ENCODE measurements around the gene PCDHGA1. TPM values are rescaled to one million over a fixed set of nuclear protein-coding genes. Genes with fewer than 3 reads are reported as not detected.

PCDHGA1 gene
- total RNA-seq, 1 donor = 0.39 TPM

DNA sequence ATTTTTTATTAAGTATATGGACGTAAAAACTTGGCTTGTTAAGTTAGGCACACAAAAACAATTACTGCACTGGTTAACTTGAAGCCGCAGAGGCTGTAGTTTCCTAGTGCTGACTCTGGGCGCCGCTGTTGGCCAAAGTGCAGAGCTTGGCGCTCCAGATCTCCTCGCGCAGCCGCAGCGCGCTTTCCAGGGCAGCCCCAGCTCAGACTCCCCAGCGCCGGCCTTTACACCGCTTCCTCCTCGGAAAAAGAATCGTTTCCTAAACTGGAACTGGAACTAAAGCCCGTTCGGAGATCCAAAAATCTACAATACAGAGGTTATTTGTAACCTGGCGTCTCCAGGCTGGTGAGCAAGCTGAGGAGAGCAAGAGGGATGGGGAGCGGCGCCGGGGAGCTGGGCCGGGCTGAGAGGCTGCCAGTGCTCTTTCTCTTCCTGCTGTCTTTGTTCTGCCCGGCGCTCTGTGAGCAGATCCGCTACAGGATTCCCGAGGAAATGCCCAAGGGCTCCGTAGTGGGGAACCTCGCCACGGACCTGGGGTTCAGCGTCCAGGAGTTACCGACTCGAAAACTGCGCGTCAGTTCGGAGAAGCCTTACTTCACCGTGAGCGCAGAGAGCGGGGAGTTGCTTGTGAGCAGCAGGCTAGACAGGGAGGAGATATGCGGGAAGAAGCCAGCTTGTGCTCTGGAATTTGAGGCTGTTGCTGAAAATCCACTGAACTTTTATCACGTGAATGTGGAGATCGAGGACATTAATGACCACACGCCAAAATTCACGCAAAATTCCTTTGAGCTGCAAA is 67.6 kb downstream of the PCDHGA1 start, which contains the start of gene PCDHGB5:
Gene PCDHGB5 (plus strand): TSS at position 192 of the 796 bp plus-strand sequence. CDS start 181 bp downstream, at position 373.

DNA sequence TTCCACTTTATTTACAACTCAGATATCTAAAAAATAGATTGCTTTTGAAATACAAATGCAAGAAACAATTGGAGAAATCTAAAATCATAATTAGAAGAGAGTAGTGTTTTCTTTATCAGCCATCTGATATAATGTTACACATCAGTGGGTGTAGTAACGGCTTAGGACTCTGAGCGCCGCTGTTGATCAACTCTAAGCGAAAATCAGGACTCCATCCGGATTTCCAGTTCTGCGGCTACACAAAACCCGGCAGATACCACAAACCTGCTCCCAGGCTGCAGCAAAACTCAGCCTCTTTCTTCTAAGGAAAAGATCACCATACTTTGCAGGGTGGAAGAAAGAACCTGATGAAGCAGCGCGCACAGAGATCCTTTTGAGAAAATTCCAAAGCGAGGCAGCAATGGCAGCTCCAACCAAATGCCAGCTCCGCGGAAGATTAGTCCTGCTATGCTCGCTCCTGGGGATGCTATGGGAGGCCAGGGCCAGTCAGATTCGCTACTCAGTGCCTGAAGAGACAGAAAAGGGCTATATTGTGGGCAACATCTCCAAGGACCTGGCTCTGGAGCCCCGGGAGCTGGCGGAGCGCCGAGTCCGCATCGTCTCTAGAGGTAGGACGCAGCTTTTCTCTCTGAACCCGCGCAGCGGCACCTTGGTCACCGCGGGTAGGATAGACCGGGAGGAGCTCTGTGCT is 72.4 kb downstream of the PCDHGA1 start, which contains the start of gene PCDHGA9:
Gene PCDHGA9 (plus strand): TSS at position 226 of the 691 bp plus-strand sequence. CDS start 175 bp downstream, at position 401.

DNA sequence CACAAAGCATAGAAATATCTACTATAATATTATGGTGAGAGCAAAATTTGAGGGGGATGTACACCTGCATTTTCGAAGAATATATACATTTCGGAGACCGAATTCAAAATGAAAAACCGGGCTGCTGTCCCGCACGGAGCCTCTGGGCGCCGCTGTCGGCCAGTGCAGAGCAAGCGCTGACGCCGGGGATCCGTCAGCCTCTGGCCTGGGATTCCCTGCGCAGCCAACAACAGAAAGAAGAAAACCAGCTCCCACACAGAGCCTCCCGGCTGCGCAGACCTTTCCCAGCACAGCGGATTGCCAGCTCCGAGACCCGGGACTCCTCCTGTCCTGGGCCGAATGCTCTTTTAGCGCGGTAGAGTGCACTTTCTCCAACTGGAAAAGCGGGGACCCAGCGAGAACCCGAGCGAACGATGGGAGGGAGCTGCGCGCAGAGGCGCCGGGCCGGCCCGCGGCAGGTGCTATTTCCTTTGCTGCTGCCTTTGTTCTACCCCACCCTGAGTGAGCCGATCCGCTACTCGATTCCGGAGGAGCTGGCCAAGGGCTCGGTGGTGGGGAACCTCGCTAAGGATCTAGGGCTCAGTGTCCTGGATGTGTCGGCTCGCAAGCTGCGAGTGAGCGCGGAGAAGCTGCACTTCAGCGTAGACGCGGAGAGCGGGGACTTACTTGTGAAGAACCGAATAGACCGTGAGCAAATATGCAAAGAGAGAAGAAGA is 77.6 kb downstream of the PCDHGA1 start, which contains the start of gene PCDHGB6:
Gene PCDHGB6 (plus strand): TSS at position 232 of the 716 bp plus-strand sequence. CDS start 182 bp downstream, at position 414.

DNA sequence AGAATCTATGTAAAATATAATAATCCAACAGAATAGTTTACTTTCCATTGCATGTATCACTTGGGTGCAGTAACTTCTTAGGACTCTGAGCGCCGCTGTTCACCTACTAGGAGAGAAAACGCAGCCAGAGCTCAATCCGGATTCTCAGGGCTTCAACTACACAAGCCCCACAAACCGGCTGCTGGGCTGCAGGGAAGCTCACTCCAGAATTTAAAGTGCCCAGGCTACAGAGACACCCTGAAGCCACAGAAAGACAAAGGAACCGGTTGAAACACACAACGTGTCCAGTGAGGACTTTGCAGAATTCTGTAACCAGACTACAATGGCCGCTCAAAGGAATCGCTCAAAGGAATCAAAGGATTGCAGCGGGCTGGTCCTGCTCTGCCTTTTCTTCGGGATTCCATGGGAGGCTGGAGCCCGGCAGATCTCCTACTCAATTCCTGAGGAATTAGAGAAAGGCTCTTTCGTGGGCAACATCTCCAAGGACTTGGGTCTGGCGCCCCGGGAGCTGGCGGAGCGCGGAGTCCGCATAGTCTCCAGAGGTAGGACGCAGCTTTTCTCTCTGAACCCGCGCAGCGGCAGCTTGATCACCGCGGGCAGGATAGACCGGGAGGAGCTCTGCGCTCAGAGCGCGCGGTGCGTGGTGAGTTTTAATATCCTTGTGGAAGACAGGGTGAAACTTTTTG is 82.7 kb downstream of the PCDHGA1 start, which contains the start of gene PCDHGA10:
Gene PCDHGA10 (plus strand): TSS at position 134 of the 686 bp plus-strand sequence. CDS start 189 bp downstream, at position 323.

DNA sequence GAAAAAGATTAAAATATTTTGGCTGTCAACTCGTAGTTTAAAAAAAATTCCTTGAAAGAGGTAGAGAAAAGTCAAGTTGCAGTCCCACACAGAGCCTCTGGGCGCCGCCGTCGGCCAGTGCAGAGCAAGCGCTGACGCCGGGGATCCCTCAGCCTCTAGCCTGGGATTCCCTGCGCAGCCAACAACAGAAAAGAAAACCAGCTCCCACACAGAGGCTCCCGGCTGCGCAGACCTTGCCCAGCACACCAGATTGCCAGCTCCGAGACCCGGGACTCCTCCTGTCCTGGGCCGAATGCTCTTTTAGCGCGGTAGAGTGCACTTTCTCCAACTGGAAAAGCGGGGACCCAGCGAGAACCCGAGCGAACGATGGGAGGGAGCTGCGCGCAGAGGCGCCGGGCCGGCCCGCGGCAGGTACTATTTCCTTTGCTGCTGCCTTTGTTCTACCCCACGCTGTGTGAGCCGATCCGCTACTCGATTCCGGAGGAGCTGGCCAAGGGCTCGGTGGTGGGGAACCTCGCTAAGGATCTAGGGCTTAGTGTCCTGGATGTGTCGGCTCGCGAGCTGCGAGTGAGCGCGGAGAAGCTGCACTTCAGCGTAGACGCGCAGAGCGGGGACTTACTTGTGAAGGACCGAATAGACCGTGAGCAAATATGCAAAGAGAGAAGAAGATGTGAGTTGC is 87.3 kb downstream of the PCDHGA1 start, which contains the start of gene PCDHGB7:
Gene PCDHGB7 (plus strand): TSS at position 184 of the 679 bp plus-strand sequence. CDS start 183 bp downstream, at position 367.

DNA sequence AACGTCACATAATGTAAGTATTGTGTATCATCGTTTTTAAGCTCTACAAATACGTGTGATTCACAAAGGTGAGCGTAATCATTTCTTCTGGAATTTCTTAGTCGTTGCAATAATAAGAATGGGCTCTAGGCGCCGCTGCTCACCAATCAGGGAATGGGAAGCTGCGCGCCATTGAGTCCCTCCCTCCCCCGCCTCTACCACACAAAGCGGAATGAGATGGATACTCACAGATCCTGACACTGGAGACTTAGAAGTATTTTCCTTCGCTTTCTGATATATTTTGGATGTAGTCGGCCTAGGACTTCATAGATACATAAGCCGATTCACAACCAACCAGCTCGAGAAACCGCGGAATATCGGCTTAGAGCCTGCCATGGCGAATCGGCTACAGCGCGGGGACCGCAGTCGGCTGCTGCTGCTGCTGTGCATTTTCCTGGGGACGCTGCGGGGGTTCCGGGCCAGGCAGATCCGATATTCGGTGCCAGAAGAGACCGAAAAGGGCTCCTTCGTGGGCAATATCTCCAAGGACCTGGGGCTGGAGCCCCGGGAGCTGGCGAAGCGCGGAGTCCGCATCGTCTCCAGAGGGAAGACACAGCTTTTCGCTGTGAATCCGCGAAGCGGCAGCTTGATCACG is 90.7 kb downstream of the PCDHGA1 start, which contains the start of gene PCDHGA11:
Gene PCDHGA11 (plus strand): TSS at position 197 of the 634 bp plus-strand sequence. CDS start 177 bp downstream, at position 374.

DNA sequence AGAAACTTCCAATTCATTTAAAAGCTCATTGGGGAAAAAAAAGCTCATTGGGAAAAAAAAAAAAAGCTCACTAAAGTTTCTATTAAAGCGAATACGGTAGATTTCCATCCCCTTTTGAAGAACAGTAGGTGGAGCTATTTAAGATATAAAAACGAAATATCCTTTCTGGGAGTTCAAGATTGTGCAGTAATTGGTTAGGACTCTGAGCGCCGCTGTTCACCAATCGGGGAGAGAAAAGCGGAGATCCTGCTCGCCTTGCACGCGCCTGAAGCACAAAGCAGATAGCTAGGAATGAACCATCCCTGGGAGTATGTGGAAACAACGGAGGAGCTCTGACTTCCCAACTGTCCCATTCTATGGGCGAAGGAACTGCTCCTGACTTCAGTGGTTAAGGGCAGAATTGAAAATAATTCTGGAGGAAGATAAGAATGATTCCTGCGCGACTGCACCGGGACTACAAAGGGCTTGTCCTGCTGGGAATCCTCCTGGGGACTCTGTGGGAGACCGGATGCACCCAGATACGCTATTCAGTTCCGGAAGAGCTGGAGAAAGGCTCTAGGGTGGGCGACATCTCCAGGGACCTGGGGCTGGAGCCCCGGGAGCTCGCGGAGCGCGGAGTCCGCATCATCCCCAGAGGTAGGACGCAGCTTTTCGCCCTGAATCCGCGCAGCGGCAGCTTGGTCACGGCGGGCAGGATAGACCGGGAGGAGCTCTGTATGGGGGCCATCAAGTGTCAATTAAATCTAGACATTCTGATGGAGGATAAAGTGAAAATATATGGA is 100.2 kb downstream of the PCDHGA1 start, which contains the start of gene PCDHGA12:
Gene PCDHGA12 (plus strand): TSS at position 176 of the 782 bp plus-strand sequence. CDS start 253 bp downstream, at position 429.

DNA sequence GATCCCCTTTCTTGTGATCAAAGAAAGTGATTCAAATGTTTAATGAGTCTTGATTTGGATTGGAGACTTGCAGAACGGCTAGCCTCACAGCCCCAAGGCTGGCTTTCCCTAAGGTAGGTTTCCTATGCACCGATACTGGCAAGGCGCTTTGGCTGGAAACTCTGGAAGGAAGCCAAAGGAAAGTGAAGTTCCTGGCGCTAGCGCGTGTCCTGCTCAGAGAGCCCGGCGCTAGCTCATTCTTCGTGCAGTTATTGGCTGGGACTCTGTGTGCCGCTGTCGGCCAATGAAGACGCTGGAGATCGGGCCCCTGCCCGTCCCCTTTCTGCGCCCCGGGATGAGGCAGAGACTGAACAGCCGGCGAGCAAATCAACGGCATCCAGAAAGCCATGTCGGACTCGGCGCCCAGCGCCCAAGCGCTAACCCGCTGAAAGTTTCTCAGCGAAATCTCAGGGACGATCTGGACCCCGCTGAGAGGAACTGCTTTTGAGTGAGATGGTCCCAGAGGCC is 145.4 kb downstream of the PCDHGA1 start, which contains the start of gene PCDHGC3:
Gene PCDHGC3 (plus strand): TSS at position 342 of the 507 bp plus-strand sequence. CDS start 151 bp downstream, at position 493.

DNA sequence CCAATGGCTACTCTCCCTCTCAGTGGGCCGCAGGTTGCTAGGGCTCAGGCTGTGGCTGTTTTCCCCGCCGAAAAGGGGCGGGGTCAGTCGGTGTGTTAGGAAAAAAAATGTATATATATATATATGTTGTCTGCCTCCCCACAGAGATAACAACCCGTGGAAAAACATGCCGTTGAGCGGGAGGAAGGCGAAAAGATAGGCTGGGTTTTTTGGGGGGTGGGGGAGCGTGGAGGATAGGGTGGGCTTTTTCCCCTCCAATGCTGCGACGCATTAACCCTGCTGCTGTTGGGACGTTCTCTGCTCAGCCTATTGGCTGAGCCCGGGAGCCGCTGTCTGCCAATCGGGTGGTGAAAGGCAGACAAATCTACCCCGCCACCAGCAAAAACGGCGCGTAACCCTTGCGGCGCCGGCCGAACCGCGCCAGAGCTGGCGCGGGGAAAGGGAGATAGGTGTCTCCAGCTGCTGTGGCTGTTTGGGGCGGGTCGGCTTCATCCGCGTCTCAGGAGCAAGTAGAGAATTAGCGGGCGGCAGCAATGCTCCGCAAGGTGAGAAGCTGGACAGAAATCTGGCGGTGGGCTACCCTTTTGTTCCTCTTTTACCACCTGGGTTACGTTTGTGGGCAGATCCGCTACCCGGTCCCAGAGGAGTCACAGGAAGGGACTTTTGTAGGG is 154.5 kb downstream of the PCDHGA1 start, which contains the start of gene PCDHGC4:
Gene PCDHGC4 (plus strand): TSS at position 390 of the 671 bp plus-strand sequence. CDS start 144 bp downstream, at position 534.

DNA sequence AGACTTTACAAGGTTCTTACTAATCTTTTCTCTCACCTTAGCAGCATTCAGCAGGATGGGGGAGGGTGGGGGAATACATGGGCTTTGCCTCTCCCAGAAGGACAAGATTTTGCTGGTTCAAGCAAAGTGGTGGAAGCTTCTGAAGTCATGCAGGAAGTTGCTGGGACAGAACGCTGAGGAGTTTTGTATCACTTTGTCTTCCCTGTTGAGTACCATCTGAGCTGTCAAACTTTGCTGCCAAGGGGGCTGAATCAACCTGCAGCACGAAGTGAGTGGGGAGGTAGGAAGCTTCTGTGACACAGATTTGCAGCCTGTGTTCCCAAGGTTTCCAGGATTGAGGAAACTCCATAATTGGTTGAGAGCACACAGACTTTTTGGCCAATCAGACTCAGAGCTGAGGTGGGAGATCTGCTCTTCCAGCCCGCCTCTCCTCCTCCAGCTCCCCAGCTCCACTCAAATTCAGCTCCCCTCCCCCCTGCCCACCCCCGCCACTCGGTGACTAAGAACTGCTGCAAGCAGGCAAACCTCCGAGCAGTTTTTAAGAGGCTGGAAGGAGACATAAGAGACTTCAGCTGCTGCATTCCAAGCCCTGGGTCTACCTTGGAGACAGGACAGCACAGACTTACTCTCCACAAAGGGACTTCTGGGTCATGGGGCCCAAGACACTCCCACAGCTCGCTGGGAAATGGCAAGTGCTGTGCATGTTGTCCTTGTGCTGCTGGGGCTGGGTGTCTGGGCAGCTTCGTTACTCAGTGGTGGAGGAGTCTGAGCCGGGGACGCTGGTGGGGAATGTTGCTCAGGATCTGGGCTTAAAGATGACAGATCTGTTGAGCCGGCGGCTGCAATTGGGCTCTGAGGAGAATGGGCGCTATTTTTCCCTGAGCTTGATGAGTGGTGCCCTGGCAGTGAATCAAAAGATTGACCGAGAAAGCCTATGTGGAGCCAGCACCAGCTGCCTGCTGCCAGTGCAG is 158.6 kb downstream of the PCDHGA1 start, which contains the start of gene PCDHGC5:
Gene PCDHGC5 (plus strand): TSS at position 491 of the 971 bp plus-strand sequence. CDS start 160 bp downstream, at position 651.

Other genes with a start within 250 kb of the PCDHGA1 start
- 0.39 and 1.2 TPM in 2 replicates for gene PCDHB2, start 235.9 kb upstream of the PCDHGA1 start, total RNA-seq
- 0.11 and 0.39 TPM in 2 replicates for gene PCDHB3, start 230.0 kb upstream of the PCDHGA1 start, total RNA-seq
- 0.22 and 0.39 TPM in 2 replicates for gene PCDHB4, start 208.7 kb upstream of the PCDHGA1 start, total RNA-seq
- under 0.01 and 0.54 TPM in 2 replicates for gene PCDHB5, start 195.3 kb upstream of the PCDHGA1 start, total RNA-seq
- gene PCDHB6, start 180.5 kb upstream of the PCDHGA1 start, total RNA-seq = 0.11 and 0.39 TPM in 2 replicates
- 0.22 and 0.79 TPM in 2 replicates for gene PCDHB7, start 157.9 kb upstream of the PCDHGA1 start, total RNA-seq
- under 0.01 TPM in 1 of 2 replicates, not detected in the other for gene PCDHB8, start 152.7 kb upstream of the PCDHGA1 start, total RNA-seq
- gene PCDHB16, start 148.1 kb upstream of the PCDHGA1 start, total RNA-seq = under 0.01 and 0.11 TPM in 2 replicates
- 0.54 TPM in 1 of 2 replicates, not detected in the other for gene PCDHB9, start 143.4 kb upstream of the PCDHGA1 start, total RNA-seq
- gene PCDHB10, start 138.2 kb upstream of the PCDHGA1 start, total RNA-seq = 0.39 TPM in 1 of 2 replicates, not detected in the other
- gene PCDHB11, start 130.9 kb upstream of the PCDHGA1 start, total RNA-seq = 0.39 TPM in 1 of 2 replicates, not detected in the other
- under 0.01 and 0.11 TPM in 2 replicates for gene PCDHB12, start 121.8 kb upstream of the PCDHGA1 start, total RNA-seq
- gene PCDHB13, start 116.6 kb upstream of the PCDHGA1 start, total RNA-seq = 0.43 and 0.79 TPM in 2 replicates
- gene PCDHB14, start 107.2 kb upstream of the PCDHGA1 start, total RNA-seq = 0.22 and 1.2 TPM in 2 replicates
- 0.11 and 0.39 TPM in 2 replicates for gene PCDHB15, start 85.1 kb upstream of the PCDHGA1 start, total RNA-seq
- 0.22 and 0.39 TPM in 2 replicates for gene SLC25A2, start 26.5 kb upstream of the PCDHGA1 start, total RNA-seq
- 49.9 and 60.9 TPM in 2 replicates for gene TAF7, start 9.7 kb upstream of the PCDHGA1 start, total RNA-seq
- 0.43 and 1.2 TPM in 2 replicates for gene PCDHGA2, start 8.2 kb downstream of the PCDHGA1 start, total RNA-seq
- gene PCDHGA3, start 13.3 kb downstream of the PCDHGA1 start, total RNA-seq = 0.33 and 1.2 TPM in 2 replicates
- gene PCDHGB1, start 19.6 kb downstream of the PCDHGA1 start, total RNA-seq = 0.98 and 2.0 TPM in 2 replicates
- 1.5 and 2.7 TPM in 2 replicates for gene PCDHGA4, start 24.5 kb downstream of the PCDHGA1 start, total RNA-seq
- gene PCDHGB2, start 29.5 kb downstream of the PCDHGA1 start, total RNA-seq = 0.33 and 2.4 TPM in 2 replicates
- gene PCDHGA5, start 33.6 kb downstream of the PCDHGA1 start, total RNA-seq = 0.43 and 1.6 TPM in 2 replicates
- 3.1 and 5.9 TPM in 2 replicates for gene PCDHGB3, start 39.7 kb downstream of the PCDHGA1 start, total RNA-seq
- gene PCDHGA6, start 43.4 kb downstream of the PCDHGA1 start, total RNA-seq = 2.6 and 3.9 TPM in 2 replicates
- 2.8 and 5.5 TPM in 2 replicates for gene PCDHGA7, start 52.2 kb downstream of the PCDHGA1 start, total RNA-seq
- 12.0 and 13.0 TPM in 2 replicates for gene PCDHGB4, start 57.2 kb downstream of the PCDHGA1 start, total RNA-seq
- gene PCDHGA8, start 62.1 kb downstream of the PCDHGA1 start, total RNA-seq = 1.2 and 3.5 TPM in 2 replicates
- gene PCDHGB5, start 67.4 kb downstream of the PCDHGA1 start, total RNA-seq = 13.7 and 15.4 TPM in 2 replicates
- 4.3 and 5.7 TPM in 2 replicates for gene PCDHGA9, start 72.3 kb downstream of the PCDHGA1 start, total RNA-seq
- gene PCDHGB6, start 77.5 kb downstream of the PCDHGA1 start, total RNA-seq = 2.3 and 3.1 TPM in 2 replicates
- 4.4 and 9.4 TPM in 2 replicates for gene PCDHGA10, start 82.5 kb downstream of the PCDHGA1 start, total RNA-seq
- 1.8 and 7.5 TPM in 2 replicates for gene PCDHGB7, start 87.2 kb downstream of the PCDHGA1 start, total RNA-seq
- gene PCDHGA11, start 90.5 kb downstream of the PCDHGA1 start, total RNA-seq = 6.2 and 9.0 TPM in 2 replicates
- gene PCDHGA12, start 100.0 kb downstream of the PCDHGA1 start, total RNA-seq = 6.7 and 8.2 TPM in 2 replicates
- gene PCDHGC3, start 145.5 kb downstream of the PCDHGA1 start, total RNA-seq = 9.4 and 10.3 TPM in 2 replicates
- gene PCDHGC4, start 154.5 kb downstream of the PCDHGA1 start, total RNA-seq = 0.54 and 2.4 TPM in 2 replicates
- gene PCDHGC5, start 158.6 kb downstream of the PCDHGA1 start, total RNA-seq = 0.22 and 1.6 TPM in 2 replicates